HG02678 (cell line): ENCODE results near the gene ZDHHC24.

Source experiments
- ATAC-seq: cut with Tn5 transposase; IDR thresholded peaks from one replicate; pipeline ENCODE4 v1.9.1; 2021; ENCODE audit warnings: mild to moderate bottlenecking, moderate library complexity; ENCODE audit not compliant: unreplicated experiment

ZDHHC24 gene

GRCh38 chr11:66567787-66568123, 21.9 kb upstream of the ZDHHC24 start:
- ATAC-seq = no peak

- no peak for ATAC-seq
Observed at GRCh38 chr11:66566221-66566620, 20.4 kb upstream of the ZDHHC24 start.

GRCh38 chr11:66564984-66565383, 19.1 kb upstream of the ZDHHC24 start:
- ATAC-seq = no peak

GRCh38 chr11:66564538-66564937, 18.7 kb upstream of the ZDHHC24 start:
- ATAC-seq = no peak

DNA sequence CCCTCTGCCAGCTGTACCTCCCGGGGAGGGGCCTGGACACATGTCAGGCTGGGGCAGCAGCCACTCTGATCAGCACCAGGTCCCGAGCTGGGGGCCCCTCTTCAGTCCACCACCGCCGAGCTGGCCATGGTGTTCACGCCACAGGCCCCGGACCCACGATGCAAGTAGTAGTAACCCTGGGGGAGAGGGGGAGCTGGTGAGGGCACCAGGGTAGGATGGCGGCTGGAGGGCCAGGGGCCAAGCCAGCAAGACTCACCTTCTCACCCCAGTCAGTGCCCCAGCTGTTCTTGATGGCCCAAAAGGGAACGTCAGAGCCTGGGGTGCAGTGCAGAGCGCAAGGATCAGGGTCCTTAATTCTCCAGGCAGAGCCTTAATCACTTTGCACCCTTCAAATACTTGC, 18.0 kb upstream of the ZDHHC24 start:
- ATAC-seq = no peak

- ATAC-seq = no peak
Observed at GRCh38 chr11:66562907-66563583, 17.2 kb upstream of the ZDHHC24 start.

- ATAC-seq = no peak
Observed at GRCh38 chr11:66562275-66562674, 16.4 kb upstream of the ZDHHC24 start.

DNA sequence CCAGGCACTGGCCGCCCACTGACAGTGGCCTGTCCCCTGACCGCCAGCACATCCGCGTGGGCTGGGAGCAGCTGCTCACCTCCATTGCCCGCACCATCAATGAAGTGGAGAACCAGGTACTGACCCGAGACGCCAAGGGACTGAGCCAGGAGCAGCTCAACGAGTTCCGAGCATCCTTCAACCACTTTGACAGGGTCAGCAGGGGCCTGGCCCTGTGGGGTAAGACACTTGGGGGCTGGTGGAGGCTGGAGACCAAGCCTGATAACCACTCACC, 16.1 kb upstream of the ZDHHC24 start:
- ATAC-seq = no peak

- ATAC-seq = no peak
Observed at GRCh38 chr11:66561178-66561974, 15.5 kb upstream of the ZDHHC24 start.

GRCh38 chr11:66559866-66560676, 14.2 kb upstream of the ZDHHC24 start:
- ATAC-seq = no peak

DNA sequence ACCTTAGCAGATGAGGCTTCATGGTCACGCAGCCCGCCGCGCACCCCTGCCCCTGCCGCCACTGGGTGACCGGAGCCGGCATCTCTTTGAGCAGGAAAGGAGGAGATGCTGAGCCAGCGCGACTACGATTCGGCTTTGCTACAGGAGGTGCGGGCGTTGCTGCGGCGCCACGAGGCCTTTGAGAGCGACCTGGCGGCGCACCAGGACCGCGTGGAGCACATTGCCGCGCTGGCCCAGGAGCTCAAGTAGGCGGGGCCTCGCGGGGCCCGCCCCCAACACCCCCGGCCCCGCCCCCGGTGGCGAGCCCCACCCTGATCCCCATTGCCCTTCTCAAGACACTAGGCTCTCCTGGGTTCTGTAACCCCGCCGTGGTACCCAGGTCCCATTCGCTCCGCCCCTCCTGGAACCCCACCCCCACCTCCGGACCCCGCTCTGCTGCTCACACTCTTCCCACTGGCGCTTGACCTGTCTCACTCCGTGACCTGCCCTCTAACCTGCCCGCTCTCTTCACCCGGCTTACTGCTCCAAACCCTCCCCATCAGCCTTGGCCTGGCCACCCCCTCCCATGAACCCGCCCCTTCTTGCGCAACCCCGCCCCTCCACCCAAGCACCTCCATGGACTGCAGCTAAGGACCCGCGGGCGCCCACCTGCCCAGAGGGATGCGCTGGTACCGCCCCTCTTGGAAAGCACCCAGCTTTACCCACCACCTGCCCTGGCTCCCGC, 13.5 kb upstream of the ZDHHC24 start:
- no peak for ATAC-seq

GRCh38 chr11:66557733-66558326, 12.0 kb upstream of the ZDHHC24 start:
- ATAC-seq = no peak

GRCh38 chr11:66556086-66556485, 10.2 kb upstream of the ZDHHC24 start:
- ATAC-seq = no peak

DNA sequence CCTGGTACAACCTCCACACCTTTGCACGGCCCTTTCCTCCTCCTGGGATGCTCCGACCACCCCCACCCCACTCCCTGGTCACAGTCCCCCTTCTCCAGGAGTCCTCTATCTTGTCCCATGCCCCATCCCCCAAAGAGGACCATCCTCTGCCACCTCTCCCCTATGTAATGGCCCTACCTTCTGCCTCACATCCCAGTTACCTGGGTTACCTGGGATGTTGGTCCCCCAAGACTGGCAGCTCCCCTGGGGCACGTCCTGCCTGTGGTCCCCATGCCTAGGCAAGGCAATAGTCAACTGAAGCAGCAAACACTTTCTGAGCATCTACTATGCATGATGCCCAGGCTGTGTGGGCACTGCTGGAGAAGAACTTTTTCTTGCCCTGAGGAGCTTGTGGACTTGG, 9.6 kb upstream of the ZDHHC24 start:
- ATAC-seq = no peak

GRCh38 chr11:66554602-66555001, 8.8 kb upstream of the ZDHHC24 start:
- no peak for ATAC-seq

- no peak for ATAC-seq
Observed at GRCh38 chr11:66550887-66551286, 5.0 kb upstream of the ZDHHC24 start.

DNA sequence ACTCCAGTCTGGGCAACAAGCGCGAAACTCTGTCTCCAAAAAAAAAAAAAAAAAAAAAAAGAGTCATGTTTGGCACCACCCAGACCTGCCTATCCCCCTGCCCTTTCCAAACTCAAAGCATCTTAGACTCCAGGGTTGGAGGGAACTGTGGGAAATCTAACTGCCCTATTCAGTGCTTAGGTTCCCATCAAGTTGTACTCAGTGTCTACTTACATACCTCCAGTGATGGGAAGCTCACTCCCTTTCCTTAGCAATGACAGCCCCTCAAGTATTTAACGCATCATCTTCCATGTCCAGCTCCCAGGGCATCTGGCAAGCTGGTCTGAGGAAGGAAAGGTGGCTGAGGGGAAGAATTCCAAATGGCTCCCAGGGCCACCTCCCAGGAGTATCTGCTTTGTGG, 3.8 kb upstream of the ZDHHC24 start:
- ATAC-seq = no peak

GRCh38 chr11:66548774-66549630, 3.2 kb upstream of the ZDHHC24 start:
- no peak for ATAC-seq

DNA sequence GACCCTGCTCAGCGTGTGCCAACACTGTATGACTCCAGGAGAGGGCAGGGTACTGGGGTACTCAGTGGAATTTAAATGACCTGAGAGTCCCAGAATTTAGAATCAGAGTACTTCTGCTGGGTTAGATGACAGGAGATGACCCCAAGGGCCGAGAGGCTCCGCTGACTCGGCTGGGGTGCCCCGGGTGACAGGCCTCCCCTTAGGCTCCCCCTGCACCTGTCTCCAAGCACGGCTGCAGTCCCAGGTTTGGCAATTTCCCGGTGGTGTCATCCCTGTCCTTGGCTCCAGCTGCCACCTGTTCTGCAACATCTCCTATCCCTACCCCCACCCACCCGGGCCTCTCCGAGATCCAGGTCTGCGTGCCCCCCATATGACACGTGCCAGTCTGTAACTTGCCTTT, 2.2 kb upstream of the ZDHHC24 start:
- no peak for ATAC-seq

GRCh38 chr11:66547662-66548009, 1.8 kb upstream of the ZDHHC24 start:
- ATAC-seq = no peak
